Transverse colon (tissue), 3 donors: ENCODE data around the gene TBX1.

ENCODE experiments used
- POLR2A ChIP-seq: fragments of 450-650 bp; IDR thresholded peaks from one replicate; pipeline ENCODE4 v1.6.1; 2016; ENCODE audit warnings: antibody characterized with exemption, mild to moderate bottlenecking, moderate library complexity
- TF ChIP-seq, protein P1 (sequence below), 5 experiments: fragments of 200-600 bp in 3 of 5; fragments of 450-650 bp in 2 of 5; sonication (generic) in 3 of 5; IDR thresholded peaks; 1 replicate in 2 of 5; 2 replicates in 3 of 5; pipeline ENCODE4 v1.5.1; 2016 to 2017; ENCODE audit warnings: antibody characterized with exemption in 5 of 5, inconsistent platforms in 3 of 5, mild to moderate bottlenecking in 2 of 5, moderate library complexity in 1 of 5

DNA sequence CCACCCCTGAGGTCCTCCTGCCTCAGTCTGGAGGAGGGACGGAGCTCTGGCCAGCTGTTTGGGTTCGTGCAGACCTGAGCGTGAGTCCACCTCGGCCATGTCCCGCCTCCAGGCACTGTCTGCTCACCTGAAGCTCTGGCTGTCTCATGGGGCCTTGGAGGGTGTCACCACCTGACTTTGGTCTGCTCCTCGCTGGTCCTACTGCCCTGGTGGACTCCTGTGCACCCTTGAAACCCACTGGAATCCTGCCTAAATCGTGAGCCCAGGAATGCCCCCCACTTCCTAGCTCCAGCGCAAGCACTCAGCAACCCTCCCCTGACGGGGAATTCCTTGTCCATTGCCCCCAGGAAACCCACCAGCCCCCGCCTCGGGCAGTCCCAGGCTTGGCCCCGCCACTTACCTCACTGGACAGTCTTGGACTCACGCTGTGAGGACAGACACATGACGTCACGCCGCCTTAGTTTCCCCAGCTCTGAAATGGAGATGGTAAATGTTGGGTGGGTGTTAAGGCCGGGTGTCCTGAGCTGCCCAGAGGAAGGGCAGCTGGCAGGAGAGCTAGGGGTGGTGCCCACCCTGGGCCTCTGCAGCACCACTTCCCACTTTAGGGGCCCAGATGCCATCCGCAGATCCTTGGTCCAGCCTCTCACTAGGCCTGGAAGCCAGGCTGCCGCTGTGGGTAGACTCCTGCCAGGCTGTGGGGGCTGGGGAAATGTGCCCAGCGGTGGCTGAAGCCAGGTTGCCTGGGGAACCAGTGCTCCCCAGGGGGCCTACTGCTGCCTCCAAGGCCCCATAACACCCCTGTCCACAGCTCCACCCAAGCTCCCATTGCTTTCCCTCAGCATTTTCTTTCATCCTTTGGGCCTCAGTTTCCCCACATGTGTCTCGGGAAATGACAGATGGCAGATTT, 18.2 kb upstream of the TBX1 start:
- TF ChIP-seq POLR2A: no peak
- TF ChIP-seq, protein P1, sequence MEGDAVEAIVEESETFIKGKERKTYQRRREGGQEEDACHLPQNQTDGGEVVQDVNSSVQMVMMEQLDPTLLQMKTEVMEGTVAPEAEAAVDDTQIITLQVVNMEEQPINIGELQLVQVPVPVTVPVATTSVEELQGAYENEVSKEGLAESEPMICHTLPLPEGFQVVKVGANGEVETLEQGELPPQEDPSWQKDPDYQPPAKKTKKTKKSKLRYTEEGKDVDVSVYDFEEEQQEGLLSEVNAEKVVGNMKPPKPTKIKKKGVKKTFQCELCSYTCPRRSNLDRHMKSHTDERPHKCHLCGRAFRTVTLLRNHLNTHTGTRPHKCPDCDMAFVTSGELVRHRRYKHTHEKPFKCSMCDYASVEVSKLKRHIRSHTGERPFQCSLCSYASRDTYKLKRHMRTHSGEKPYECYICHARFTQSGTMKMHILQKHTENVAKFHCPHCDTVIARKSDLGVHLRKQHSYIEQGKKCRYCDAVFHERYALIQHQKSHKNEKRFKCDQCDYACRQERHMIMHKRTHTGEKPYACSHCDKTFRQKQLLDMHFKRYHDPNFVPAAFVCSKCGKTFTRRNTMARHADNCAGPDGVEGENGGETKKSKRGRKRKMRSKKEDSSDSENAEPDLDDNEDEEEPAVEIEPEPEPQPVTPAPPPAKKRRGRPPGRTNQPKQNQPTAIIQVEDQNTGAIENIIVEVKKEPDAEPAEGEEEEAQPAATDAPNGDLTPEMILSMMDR (IDR thresholded peaks at IDR 0.05): no peak
